Nephron progenitor cell (in vitro differentiated cells): Measurements from ENCODE around the gene LRGUK.

Source experiments
- DNase-seq: peaks from one replicate; pipeline ENCODE4 v3.0.0; 2021
- H3K27ac Mint-ChIP-seq: 2 replicates; pipeline ENCODE4 v1.8.0; 2021; ENCODE audit warnings: mild to moderate bottlenecking, moderate library complexity, mixed read lengths
- H3K27me3 Mint-ChIP-seq: 2 replicates; pipeline ENCODE4 v1.8.0; 2021; ENCODE audit warnings: mild to moderate bottlenecking, low read depth, mixed read lengths; ENCODE audit not compliant: poor library complexity
- H3K36me3 Mint-ChIP-seq: 2 replicates; pipeline ENCODE4 v1.8.0; 2021; ENCODE audit warnings: low read depth, mixed read lengths
- H3K4me1 Mint-ChIP-seq: 2 replicates; pipeline ENCODE4 v1.8.0; 2021; ENCODE audit warnings: mixed read lengths
- H3K4me3 Mint-ChIP-seq: 2 replicates; pipeline ENCODE4 v1.8.0; 2021; ENCODE audit warnings: mild to moderate bottlenecking, moderate library complexity, mixed read lengths
- H3K9me3 Mint-ChIP-seq: 2 replicates; pipeline ENCODE4 v1.8.0; 2021; ENCODE audit warnings: mild to moderate bottlenecking, moderate library complexity, mixed read lengths
- TF ChIP-seq, protein P1 (sequence below): fragments of 200-600 bp; sonication (generic); IDR thresholded peaks from 2 replicates; pipeline ENCODE4 v1.5.0; 2021; ENCODE audit warnings: antibody characterized with exemption

Gene LRGUK

DNA sequence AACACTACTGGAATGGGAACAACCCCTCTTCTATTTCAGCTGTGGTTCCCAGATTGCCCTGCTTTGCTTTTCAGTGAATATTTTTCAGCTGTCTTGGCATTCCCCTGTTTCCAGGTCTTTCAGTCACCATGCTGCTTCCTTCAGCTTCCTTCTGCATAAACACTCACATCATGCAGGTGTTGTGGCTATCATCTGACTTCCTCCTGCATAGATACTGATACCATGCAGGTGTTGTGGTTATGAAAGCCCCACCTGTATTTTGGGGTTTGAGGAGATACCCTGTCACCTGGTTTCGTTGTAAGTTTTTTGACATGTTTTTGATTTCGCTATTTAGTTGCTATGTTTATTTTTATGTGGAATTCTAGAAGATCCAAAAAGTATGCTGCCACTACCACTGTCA, 118.1 kb downstream of the LRGUK start:
- Mint-ChIP-seq H3K36me3 (no peaks in the 10 kb centered on the region), H3K4me3 (no peak overlapping the region), H3K4me1 (peaks cover 20% of the 10 kb centered on the region), H3K9me3 (peaks cover 29% of the 10 kb centered on the region), H3K27me3 (peaks cover 3% of the 10 kb centered on the region), H3K27ac (no peak overlapping the region)
- DNase-seq: no peak
- TF ChIP-seq, protein P1, sequence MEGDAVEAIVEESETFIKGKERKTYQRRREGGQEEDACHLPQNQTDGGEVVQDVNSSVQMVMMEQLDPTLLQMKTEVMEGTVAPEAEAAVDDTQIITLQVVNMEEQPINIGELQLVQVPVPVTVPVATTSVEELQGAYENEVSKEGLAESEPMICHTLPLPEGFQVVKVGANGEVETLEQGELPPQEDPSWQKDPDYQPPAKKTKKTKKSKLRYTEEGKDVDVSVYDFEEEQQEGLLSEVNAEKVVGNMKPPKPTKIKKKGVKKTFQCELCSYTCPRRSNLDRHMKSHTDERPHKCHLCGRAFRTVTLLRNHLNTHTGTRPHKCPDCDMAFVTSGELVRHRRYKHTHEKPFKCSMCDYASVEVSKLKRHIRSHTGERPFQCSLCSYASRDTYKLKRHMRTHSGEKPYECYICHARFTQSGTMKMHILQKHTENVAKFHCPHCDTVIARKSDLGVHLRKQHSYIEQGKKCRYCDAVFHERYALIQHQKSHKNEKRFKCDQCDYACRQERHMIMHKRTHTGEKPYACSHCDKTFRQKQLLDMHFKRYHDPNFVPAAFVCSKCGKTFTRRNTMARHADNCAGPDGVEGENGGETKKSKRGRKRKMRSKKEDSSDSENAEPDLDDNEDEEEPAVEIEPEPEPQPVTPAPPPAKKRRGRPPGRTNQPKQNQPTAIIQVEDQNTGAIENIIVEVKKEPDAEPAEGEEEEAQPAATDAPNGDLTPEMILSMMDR: no peak

DNA sequence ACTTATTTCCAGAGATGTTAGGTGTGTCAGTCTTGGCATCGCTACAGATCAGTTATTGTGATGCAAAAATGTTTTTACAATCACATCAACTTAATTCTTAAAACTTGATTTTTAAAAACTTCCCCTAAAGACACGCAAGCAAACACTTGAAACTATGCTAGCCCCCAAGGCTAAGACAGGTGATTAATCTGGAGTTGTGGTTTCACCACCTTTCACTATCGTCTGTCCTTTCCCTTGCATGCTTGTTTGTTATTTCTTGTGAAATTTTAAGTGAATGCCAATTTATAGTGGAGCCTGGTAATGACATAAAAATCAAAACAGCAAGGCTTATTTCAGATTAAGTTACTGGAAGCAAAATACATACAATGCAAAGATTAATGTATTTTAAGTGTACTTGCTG, 119.2 kb downstream of the LRGUK start:
- Mint-ChIP-seq H3K36me3 (no peaks in the 10 kb centered on the region), H3K9me3 (peaks cover 18% of the 10 kb centered on the region), H3K4me3 (no peak overlapping the region), H3K4me1 (peaks cover 20% of the 10 kb centered on the region), H3K27ac (no peak overlapping the region), H3K27me3 (peaks cover 2% of the 10 kb centered on the region)
- TF ChIP-seq, protein P1: no peak
- no peak for DNase-seq

DNA sequence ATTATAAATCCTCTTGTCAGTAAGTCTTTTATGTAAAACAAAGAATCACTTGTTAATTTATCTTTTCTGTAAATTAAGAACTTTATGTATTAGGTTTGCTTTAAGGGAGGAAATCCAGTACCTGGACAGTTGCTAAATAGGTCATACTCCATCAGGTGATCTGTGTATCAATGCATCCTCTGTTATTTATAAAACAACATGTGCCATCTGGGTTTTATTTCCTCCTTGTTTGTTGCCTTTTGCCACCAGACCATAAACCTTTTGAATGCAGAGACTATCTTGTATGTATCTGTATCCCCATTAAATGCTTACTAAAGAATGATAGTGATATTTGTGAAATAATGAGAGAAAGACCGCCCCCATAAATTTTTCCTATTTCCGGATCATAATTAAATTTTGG, 119.6 kb downstream of the LRGUK start:
- no peaks in the 10 kb centered on the region for H3K36me3 Mint-ChIP-seq
- peaks cover 14% of the 10 kb centered on the region for H3K9me3 Mint-ChIP-seq
- TF ChIP-seq, protein P1: no peak
- peaks cover 20% of the 10 kb centered on the region for H3K4me1 Mint-ChIP-seq
- H3K27me3 Mint-ChIP-seq: no peaks in the 10 kb centered on the region
- H3K4me3 Mint-ChIP-seq: no peak overlapping the region
- H3K27ac Mint-ChIP-seq: no peak overlapping the region
- DNase-seq: no peak

DNA sequence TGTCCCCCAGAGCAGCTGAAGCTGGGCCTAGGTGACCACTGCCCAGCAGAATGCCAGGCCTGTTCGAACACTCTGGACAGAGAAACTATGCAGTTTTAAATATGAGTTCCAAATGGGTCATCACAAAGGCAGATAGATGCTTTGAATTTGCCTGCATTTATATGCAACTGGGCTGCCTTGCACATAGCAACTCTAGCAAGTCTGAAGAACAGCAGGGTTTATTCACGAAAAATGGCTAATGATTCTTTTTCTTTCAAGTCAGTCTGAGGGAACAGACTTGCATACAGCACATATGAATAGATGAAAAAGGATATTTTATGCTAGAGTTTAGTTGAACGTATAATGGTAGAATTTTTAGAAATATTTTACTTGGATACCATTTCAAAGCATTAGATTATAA, 121.1 kb downstream of the LRGUK start:
- DNase-seq: no peak
- H3K4me1 Mint-ChIP-seq: peaks cover 20% of the 10 kb centered on the region
- peaks cover 5% of the 10 kb centered on the region for H3K9me3 Mint-ChIP-seq
- H3K27me3 Mint-ChIP-seq: no peaks in the 10 kb centered on the region
- no peak overlapping the region for H3K27ac Mint-ChIP-seq
- TF ChIP-seq, protein P1: no peak
- no peak overlapping the region for H3K4me3 Mint-ChIP-seq
- no peaks in the 10 kb centered on the region for H3K36me3 Mint-ChIP-seq

DNA sequence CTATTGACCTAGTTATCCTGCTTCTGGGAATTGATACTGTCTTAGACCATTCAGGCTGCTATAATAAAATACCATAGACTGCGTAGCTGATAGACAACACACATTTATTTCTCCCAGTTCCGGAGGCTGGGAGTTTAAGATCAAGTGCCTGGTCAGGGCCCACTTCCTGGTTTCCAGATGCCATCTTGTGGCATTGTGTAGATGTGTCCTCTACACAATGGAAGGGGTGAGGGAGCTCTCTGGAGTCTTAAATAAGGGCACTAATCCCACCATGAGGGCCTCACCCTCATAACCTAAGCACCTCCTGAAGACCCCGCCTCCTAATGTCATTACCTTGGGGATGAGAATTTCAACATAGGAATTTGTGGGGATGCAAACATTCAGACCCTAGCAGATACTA, 127.2 kb downstream of the LRGUK start:
- Mint-ChIP-seq H3K4me1 (no peaks in the 10 kb centered on the region), H3K4me3 (no peak overlapping the region), H3K27me3 (peaks cover 6% of the 10 kb centered on the region), H3K27ac (no peak overlapping the region), H3K9me3 (peaks cover 3% of the 10 kb centered on the region), H3K36me3 (no peaks in the 10 kb centered on the region)
- DNase-seq: no peak
- TF ChIP-seq, protein P1: no peak

DNA sequence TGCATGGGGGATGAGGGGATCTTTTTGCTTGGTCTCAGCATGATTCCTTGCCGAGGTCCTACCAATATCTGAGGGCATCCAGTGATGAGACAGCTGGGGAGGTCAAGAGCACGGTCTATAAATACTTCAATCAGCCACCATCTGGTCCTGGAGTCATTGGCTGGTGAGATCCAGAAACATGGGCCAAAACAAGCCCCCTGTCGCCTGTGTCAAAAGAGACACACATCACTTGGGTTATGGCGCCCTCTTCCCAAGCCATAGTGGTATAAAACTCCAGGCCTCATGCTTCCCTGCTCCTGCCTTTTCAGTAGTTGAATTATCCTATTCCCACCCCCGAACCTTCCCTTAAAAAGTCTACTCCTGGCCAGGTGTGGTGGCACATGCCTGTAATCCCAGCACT, 128.7 kb downstream of the LRGUK start:
- H3K4me1 Mint-ChIP-seq: no peaks in the 10 kb centered on the region
- no peak overlapping the region for H3K4me3 Mint-ChIP-seq
- TF ChIP-seq, protein P1: no peak
- no peak for DNase-seq
- peaks cover 3% of the 10 kb centered on the region for H3K9me3 Mint-ChIP-seq
- H3K27ac Mint-ChIP-seq: no peak overlapping the region
- H3K36me3 Mint-ChIP-seq: no peaks in the 10 kb centered on the region
- H3K27me3 Mint-ChIP-seq: peaks cover 9% of the 10 kb centered on the region
